GM18951 (cell line): ENCODE results near the gene EPHA4.

Source experiments
- POLR2A ChIP-seq: IDR thresholded peaks from 4 replicates; pipeline ENCODE4 v1.6.1; 2011; ENCODE audit warnings: mild to moderate bottlenecking; ENCODE audit not compliant: insufficient read length, insufficient read depth; ENCODE audit errors: extremely low read depth
- in situ Hi-C: fragments of 300-500 bp; cut with MboI; formaldehyde crosslinking; loops from one replicate; pipeline ENCODE4 v1.12.0; 2022; ENCODE audit warnings: low sequenced_read_pairs, mixed read lengths, inconsistent platforms; ENCODE audit not compliant: unreplicated experiment

EPHA4 gene

DNA sequence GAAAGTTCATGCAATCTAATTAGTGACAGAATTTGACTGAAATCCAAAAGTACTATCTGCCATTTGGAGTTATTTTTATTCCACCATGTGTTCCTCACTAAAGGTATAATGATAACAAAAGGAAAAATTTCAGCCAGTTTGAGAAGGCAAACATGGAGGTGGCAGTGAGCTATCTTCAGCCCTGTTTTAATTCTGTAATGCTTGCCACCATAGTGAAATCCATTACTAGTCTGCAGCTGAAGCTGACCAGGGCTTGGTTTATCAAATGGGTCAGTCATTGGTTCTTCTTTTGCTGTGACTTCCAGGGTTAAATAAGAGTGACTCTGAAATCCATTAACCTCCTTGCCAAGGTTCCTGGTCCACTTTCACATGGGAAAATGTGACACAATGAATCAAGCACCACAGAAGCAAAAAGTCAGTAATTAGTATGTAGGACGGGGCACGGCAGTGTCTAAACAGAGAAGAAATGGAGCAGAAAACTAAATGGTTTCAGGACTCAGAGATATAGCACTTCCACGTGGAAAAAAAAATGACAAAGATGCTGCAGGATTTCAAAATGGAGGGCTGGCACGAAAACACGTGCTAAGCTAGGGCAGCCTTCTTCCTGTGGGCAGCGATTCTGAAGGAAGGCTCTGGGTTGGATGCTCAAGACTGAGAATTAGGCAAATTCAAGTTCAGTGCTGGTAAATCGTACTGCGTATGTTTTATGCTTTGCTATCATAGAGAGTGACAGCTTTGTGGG, 87.2 kb downstream of the EPHA4 start:
- in situ Hi-C loops: no loop called here
- TF ChIP-seq POLR2A: no peak

DNA sequence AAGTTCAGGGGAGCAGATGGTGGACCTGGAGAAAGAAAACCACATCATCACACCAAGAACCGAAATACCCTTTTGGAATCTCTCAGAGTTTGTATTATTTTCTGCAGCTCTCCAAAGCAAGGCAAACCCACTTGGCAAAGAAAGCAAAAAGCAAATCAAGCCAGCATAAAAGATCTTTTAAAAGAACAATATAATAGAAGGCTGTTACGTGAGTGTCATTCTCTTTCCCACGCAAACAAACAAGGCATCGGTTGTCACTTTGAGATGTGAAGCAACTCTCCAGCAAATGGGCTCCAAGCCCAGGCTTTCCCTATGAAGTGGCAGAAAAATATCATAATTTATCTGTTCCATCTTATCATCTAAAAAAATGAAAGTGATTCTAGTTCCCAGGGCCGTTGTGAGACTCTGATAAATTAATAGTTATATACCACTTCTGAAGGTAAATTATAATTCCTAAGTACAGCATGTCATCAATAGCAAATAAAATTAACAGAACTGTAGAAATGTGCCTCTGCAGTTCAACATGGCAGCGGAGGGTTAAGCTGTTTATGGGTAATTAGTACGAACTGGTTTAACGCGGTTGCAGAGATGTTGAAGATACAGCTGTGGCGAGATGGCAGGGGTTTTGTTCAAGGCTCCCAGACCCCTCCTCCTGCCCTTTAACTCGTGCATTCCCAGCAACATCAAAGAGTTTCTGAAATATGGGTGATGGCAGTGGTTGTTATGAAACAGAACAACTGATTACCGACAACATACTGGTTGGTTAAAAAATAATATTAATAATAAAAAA, 89.2 kb downstream of the EPHA4 start:
- no peak for TF ChIP-seq POLR2A
- in situ Hi-C loops: no loop called here

- in situ Hi-C loops: no loop called here
- no peak for TF ChIP-seq POLR2A
Measured at GRCh38 chr2:221480821-221481220, 91.3 kb downstream of the EPHA4 start.

DNA sequence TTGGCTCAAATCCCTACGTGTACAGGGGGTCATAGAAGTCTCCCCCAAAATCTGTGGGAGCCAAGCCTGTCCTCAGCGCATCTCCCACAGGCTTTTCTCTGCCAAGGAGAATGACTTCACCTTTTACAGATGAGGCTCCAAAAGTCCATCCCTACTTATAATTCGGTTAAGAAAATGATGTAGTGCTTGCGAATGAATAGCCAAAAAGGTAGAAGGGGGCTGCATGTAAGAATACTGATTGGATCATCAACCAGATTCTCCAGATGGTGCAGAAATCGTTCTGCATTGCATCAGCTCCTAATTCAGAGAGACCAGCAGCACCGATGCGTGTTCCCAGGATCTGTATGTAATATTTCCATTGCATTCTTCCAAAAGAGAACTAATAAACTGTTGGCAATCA, 91.9 kb downstream of the EPHA4 start:
- TF ChIP-seq POLR2A: no peak

DNA sequence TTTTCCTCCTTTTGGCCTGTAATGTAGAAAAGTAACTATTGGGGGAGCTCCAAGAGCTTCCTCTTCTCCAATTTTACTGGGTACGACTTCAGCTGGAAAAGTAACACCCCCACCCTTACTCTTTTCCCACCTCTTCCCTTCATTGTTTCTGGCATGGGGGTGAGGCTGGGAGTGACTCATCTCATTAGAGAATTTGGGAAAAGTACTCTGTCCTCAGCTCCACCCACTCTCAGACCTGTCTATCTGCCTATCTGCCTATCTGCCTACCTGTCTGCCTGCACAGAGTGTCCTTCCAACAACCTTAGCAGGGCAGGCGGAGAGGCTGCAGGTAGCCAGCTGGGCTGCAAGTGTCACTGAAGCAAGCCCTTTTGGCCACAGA, 93.6 kb downstream of the EPHA4 start:
- in situ Hi-C loops: no loop called here
- TF ChIP-seq POLR2A: no peak

More for the DNA sequence above, 91.9 kb downstream of the EPHA4 start:
- in situ Hi-C loops: no loop called here

DNA sequence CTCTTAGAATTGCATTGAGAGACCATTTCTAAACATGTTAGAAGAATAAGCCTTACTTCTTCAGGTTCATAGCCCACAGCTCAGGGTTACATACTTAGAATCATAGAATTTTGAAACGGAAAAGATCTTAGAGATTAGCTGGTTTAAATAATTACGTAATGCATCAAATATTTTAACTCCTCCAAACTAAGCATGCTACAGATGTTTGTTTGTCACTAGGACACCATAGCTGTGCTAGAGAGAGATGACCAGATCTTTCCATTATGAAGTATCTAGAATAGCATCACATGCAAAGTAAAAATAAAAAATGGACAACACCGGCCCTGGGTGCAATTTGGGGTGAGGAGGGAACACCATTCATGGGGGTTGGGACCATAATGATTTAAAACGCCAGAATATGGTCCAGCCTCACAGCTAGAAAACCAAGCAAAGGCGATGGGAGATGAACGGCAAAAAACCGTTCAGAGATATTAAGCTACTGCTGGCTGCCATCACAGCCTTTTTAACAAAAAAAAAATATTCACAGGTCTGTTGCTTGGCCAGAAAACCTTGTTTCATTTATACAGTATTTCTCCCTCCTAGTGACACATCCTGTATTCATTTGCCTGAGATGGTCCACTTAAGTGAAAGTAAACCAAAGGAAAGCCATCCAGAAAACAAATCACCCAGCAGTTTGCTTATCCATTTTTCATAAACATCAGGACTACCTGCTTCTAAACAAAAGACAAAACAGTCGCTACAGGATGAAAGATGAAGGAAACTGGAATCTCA, 94.2 kb downstream of the EPHA4 start:
- TF ChIP-seq POLR2A: no peak
- in situ Hi-C loops: no loop called here

DNA sequence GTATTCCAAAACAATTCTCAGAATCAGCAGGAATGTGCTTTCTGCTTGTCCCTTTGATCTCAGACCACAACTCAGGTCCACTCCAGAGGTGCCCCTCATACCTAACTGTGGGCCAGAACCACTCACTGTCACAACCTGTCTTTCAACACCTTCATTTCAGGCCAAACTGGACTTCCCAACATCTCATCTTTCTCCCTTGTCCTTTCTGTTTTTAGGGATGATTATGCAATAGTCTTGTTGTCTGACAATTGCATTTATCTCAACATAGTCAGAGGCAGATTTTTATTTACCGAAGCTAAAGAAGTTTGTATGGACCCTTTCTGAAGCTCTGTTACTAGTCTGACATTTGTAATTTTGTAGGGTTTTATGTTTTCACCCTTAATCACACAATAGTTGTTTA, 95.9 kb downstream of the EPHA4 start:
- in situ Hi-C loops: no loop called here
- TF ChIP-seq POLR2A: no peak

- TF ChIP-seq POLR2A: no peak
- in situ Hi-C loops: no loop called here
Measured at GRCh38 chr2:221473451-221473850, 98.7 kb downstream of the EPHA4 start.

- in situ Hi-C loops: no loop called here
- no peak for TF ChIP-seq POLR2A
Measured at GRCh38 chr2:221468317-221468716, 103.8 kb downstream of the EPHA4 start.

DNA sequence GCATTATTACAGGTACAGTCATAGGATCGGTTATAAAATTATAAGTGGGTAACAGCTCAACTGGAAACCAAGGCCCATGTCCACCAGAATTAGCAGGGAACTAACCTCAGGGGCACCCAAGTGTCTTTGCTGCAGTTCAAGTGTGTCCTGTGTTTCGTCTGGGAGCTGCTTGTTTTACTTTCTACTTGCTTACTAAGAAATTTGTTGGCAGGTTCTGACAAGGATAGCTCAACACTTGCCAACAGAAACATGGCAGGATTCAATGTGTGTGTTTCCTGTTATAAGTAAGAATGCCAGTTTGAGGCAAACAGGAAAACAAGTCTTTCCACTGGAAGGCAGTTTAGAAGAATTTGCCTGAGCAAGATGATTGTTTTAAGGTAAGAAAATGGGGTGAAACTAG, 104.5 kb downstream of the EPHA4 start:
- in situ Hi-C loops: no loop called here
- TF ChIP-seq POLR2A: no peak

DNA sequence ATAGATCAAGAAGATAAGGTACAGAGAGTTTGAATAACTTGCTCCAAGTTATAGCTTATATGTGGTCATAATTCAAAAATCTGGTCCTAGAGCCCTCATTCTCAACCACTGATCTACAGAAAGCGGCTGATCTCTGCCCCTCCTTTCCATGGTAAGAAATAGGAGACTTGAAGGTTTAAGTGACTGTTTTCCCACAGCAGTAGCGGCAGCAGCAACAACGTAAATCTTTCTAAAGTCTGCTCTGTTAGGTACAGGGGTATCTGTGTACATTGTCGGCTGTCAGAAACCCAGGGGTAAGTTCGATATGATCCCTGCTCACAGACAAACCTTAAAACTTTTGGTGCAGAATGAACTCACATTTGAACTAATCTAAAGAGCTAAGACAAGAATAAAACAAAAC, 105.4 kb downstream of the EPHA4 start:
- in situ Hi-C loops: no loop called here
- TF ChIP-seq POLR2A: no peak

- no peak for TF ChIP-seq POLR2A
- in situ Hi-C loops: no loop called here
Measured at GRCh38 chr2:221465776-221466175, 106.3 kb downstream of the EPHA4 start.

DNA sequence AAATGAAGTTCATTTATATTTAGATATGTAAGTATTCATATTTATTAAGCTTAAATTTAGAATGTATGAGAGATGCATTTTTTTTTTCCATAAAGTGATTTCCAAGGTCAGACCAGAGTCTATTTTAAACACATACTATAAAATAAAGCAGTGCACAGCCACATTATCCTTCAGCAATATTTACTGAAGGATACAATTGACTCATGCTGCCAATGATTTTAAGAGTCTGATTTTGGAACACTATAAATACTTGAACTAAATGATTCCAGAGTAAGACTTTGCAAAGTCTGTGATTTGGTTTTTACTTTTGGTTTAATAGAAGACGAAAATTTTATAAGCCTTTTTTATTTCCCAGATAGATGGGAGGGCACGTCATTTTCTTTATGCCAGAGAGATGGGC, 107.1 kb downstream of the EPHA4 start:
- TF ChIP-seq POLR2A: no peak
- in situ Hi-C loops: no loop called here
